Measurements from ENCODE around the gene MBLAC1.

The MBLAC1 gene

DNA sequence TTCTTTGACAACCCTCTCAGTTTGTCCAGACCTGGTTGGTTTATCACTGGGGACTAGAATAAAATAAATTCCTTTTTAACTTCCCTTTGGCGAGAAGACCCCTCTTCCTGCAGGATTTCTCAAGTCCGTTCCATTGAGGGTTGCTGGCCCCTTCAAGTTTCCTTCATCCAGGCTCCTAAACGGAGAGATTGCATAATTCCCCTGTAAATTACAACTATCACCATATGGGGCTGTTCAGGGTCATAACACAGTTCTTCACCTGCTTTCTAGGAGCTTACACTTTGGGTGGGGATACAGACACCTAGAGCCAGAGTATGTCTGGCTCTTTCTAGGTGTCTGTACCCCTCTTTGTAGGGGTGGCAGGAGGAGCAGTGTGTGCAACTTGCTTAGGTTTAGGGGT, 41.3 kb upstream of the MBLAC1 start:
- no peak overlapping the region for H3K4me3 ChIP-seq (ENCODE audit: control insufficient read depth, low read depth, low read length)
- no peak for DNase-seq (ENCODE audit: low read depth)
- TF ChIP-seq, protein P1, sequence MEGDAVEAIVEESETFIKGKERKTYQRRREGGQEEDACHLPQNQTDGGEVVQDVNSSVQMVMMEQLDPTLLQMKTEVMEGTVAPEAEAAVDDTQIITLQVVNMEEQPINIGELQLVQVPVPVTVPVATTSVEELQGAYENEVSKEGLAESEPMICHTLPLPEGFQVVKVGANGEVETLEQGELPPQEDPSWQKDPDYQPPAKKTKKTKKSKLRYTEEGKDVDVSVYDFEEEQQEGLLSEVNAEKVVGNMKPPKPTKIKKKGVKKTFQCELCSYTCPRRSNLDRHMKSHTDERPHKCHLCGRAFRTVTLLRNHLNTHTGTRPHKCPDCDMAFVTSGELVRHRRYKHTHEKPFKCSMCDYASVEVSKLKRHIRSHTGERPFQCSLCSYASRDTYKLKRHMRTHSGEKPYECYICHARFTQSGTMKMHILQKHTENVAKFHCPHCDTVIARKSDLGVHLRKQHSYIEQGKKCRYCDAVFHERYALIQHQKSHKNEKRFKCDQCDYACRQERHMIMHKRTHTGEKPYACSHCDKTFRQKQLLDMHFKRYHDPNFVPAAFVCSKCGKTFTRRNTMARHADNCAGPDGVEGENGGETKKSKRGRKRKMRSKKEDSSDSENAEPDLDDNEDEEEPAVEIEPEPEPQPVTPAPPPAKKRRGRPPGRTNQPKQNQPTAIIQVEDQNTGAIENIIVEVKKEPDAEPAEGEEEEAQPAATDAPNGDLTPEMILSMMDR (conservative IDR thresholded peaks at IDR 0.05; ENCODE audit: control insufficient read depth, insufficient read depth, low read depth, low read length), result no peak

- TF ChIP-seq, protein P1 (conservative IDR thresholded peaks at IDR 0.05; ENCODE audit: control insufficient read depth, insufficient read depth, low read depth, low read length), result no peak
- no peak overlapping the region for H3K4me3 ChIP-seq (ENCODE audit: control insufficient read depth, low read depth, low read length)
- peak; percentile 97 for DNase-seq (ENCODE audit: low read depth)
These were observed 39.6 kb upstream of the MBLAC1 start for GRCh38 chr7:100087055-100087750.

- H3K4me3 ChIP-seq (ENCODE audit: control insufficient read depth, low read depth, low read length), result peak overlapping the region; percentile 87
- TF ChIP-seq, protein P1 (conservative IDR thresholded peaks at IDR 0.05; ENCODE audit: control insufficient read depth, insufficient read depth, low read depth, low read length), result no peak
- no peak for DNase-seq (ENCODE audit: low read depth)
These were observed 38.6 kb upstream of the MBLAC1 start for GRCh38 chr7:100088095-100088620.

DNA sequence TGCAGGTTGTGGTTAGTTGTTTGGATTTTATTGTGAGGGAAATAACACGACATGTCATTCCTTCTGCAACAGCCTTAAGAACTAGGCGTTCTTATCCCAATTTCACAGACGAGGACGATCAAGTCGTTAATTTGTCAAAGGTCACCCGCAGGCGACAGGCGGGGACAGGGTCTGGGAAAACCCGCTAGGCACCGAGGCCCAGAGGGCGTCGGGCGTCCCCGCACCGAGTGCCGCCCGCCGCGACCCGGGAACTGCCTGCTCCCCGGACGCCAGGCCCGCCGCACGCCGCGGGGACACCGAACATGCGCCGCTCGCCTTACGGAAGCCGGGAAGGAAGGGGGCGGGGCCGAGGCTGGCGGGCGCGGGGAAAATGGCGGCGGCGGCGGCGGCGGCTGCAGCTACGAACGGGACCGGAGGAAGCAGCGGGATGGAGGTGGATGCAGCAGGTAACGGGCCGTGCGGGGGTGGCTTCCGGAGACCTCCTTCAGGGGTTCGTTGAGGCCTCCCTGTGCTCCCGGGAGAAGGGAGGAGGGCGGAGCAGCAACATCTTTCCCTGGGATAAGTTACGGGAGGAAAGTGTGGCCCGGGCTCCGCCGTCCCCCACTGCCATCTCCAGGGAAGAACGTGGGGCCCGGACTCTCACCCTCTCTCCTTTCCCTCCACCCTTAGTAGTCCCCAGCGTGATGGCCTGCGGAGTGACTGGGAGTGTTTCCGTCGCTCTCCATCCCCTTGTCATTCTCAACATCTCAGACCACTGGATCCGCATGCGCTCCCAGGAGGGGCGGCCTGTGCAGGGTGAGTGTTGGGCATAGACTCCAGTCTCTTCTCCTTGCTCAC, 37.9 kb upstream of the MBLAC1 start, which contains the start of gene COPS6:
Gene COPS6 (plus strand): TSS at position 349 of the 837 bp plus-strand sequence. CDS start 22 bp downstream, at position 371.
- TF ChIP-seq, protein P1 (conservative IDR thresholded peaks at IDR 0.05; ENCODE audit: control insufficient read depth, insufficient read depth, low read depth, low read length), result no peak
- peak; percentile 65 for DNase-seq (ENCODE audit: low read depth)
- H3K4me3 ChIP-seq (ENCODE audit: control insufficient read depth, low read depth, low read length), result peak within 1 kb of the TSS; percentile 87

DNA sequence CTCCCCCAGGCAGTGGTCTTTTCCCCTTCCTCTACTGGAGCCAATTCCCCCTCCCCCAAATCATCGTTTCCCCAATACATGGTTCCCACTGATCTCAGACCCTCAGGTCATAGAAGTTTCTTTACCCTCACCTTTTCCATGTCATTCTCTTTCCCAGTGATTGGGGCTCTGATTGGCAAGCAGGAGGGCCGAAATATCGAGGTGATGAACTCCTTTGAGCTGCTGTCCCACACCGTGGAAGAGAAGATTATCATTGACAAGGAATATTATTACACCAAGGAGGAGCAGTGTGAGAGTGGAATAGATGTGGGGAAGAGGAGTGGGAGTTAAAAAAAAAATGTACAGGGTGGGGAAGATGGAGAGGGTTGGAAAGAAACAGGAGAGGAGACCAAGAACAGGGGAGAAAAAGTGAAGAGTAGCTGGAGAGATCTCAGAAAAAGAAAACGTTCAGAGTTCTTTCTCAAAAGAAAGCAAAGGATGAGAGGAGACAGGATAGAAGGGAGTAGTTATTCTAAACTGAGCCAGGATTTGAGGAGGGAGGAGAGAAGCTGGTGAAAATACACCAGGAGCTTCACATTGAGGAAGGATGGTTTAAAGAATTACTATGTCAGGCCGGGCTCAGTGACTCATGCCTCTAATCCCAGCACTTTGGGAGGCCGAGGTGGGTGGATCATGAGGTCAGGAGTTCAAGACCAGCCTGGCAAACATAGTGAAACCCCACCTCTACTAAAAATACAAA, 37.1 kb upstream of the MBLAC1 start:
- DNase-seq (ENCODE audit: low read depth), result peak; percentile 58
- TF ChIP-seq, protein P1 (conservative IDR thresholded peaks at IDR 0.05; ENCODE audit: control insufficient read depth, insufficient read depth, low read depth, low read length), result no peak
- H3K4me3 ChIP-seq (ENCODE audit: control insufficient read depth, low read depth, low read length), result peak overlapping the region; percentile 87

Measured in fibroblast of mammary gland (primary cell).